NCI-H146 treated with DMSO at 0.1 percent for 48 hours (cell line): ENCODE measurements around the gene GLRA1.

Experiments used
- DNase-seq: peaks from one replicate; lab custom pipeline; 2025; ENCODE audit not compliant: unreplicated experiment; lab: John Stamatoyannopoulos, UW

The GLRA1 gene

DNA sequence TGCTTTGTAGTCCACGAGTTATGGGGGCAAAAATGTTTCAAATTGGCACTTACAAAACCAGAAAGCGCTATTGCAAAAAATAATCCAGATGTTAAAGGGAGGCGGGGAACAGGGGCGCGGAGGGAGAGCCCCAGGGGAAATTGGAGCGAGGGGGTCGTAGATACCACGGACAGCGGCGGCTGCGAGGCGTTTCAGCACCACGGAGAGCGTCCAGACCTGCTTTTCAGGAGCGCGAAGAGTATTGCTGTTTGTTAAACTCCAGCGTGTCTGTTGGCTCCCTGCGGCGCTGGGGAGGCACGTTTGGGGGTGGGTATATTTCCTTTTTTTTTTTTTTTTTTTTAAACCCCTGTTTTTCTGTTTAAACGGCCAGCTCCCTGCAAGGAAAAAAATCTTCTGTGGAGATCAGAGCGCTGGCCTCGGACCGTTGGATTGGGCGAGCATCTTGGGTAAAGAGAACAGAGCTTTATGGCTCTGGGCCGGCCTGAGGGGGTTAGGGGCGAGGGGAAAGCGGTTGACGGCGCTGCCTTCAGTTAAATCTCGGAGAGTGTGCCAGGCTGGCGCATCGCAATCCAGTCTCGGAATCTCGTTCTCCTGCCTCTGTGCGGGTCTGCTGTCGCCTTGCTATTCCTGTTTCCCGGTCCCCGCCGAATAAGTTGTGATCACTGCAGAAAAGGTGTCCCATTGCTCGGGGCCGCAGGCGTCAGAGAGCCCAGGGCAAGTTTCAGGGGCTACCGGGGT lies at the start of gene GLRA1:
TSS of gene GLRA1 (minus strand) at position 288 of the 738 bp plus-strand sequence. CDS start 302 bp downstream, outside the sequence.
- DNase-seq: no peak

DNA sequence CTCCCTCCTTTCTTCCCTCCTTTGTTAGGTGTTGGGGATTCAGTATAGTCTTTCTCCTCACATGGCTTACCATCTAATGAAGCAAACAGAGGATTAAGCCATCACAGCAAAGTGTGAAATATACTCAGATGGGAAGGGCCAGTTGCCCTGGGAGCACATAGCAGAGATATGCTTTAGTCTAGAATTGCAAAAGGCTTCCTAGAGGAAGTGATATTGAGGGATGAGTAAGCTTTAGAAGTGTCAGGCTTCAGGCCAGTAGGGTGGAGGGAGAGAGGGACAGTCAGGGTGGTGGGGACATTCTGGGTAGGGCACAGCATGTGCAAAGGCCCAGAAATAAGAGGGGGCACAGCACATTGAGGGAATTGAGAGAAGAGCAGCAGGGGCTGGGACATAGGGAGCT lies 46.2 kb upstream of the GLRA1 start:
- DNase-seq: no peak

DNA sequence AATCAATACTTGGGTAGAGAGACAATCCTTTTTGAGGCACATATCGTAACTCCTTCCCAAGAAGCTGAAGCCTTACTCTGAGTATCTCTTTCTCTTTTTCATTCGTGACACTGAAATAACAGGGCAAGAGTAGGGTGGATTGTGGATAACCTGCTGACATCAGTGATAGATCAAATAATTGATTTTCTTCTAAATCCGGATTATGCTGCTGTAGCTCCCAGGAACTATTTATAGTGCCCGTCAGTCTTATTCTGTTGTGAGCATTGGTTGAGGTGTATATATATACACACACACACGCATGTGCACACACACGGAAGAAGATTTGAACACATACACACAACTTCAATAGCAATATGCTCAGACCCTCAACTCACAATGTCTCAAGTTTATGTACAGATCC lies 43.2 kb upstream of the GLRA1 start:
- no peak for DNase-seq

DNA sequence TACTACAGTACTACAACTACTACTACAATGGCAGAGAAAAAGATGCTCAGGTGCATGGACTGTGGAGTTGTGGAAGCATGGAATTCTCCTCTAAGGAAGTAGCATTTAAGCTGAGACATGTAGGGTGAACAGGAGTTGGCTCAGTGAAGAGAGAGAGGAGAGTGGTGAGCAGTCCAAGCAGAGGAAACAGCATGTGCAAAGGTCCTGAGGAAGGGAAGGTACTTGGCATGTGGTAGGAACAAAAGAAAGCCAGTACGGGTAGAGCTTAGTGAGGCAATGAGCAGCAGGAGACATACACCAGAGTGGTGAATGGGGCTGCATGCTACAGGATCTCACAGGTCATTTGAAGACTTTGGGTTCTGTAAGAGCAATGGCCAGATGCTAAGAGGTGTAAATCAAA lies 41.4 kb upstream of the GLRA1 start:
- no peak for DNase-seq

DNA sequence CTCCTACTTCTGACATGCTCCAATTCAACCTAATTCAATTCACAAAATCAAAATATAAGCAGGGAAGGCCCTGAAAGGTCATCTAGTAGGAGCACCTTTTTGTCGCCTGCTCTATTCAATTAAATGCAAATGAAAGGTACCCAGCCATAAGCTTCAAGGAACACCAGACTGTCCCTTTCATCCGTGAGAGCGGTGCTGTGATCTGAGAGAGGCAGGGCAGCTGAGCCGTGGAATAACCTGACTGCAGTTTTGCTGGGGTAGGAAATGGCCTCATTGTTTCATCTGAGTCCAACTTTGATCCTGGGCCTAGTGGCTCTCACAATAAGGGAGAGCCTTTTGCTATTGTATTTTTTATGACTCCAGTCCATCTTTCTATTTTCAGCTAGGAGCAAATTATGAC lies 39.8 kb upstream of the GLRA1 start:
- DNase-seq: no peak

DNA sequence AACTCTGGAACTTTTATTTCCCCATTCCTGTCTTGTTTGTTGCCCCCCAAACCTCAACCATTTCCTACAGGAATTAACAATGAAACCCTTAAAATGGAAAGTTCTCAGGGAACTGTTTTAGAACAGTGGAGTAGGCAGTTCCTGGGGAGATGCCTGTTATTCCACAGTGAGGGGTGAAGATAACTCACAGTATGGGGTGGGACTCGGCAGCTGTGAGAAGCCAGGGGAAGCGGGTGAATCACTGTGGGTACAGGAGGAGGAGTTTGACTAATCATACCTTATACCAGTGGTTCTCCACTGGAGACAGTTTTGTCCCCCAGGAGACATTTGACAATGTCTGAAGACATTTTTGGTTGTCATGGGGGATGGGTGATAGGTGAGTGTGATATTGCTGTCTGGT lies 36.9 kb upstream of the GLRA1 start:
- peak; percentile 25 for DNase-seq

DNA sequence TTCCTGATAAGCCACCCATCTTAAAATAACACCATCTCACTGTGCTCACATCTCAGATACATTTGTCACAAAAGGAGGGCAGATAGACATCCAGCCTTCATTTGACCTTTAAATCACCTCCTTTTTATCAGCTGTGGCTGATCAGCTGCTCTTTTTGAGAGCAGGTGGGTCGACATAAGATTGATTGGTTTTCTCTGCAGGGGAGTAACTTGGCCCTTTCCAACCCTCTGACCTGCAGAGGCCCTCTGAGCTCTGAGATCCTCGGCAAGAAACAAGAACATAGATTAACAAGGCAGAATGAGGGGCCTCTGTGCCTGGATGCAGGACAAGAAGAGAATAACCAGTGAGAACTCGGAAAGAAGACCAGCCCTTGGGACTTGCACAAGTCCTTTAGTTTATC lies 33.5 kb upstream of the GLRA1 start:
- peak; percentile 6 for DNase-seq

DNA sequence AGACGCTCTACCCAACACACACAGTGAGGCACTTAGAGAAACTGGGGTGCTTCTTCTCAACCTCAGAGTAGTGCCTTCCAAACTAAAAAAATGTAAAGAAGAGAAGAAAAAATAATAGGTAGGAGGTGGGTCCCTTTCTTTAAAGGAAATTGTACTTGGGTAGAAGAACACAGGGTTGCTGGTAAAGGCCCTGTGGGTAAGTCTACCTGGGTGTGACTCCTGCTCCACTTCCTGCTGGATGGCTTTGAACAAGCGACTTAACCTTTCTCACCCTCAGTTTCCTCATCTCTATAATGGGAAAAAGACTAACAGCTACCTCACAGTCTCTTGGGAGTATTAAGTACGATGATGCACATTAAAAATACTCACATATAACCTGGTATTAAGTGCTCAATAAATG lies 32.1 kb upstream of the GLRA1 start:
- no peak for DNase-seq

DNA sequence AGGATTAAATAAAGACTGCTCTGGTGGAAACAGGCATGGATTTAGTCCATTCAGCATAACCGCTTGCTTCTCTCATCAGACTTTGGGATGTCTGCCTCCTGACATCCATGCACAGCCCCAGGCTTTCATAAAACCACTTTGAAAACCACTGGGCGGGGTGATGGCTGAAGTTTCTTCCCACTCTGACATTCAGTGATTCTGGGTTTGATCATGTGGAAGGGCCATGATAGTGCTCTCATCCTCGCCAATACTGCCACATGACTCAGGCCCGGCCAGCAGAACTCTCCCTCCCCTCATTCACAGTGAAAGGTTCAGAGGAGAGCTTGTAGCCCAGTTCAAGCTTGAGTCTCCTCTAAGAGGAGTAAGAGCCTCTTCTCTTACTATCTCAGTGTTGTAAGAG lies 29.6 kb upstream of the GLRA1 start:
- DNase-seq: no peak

DNA sequence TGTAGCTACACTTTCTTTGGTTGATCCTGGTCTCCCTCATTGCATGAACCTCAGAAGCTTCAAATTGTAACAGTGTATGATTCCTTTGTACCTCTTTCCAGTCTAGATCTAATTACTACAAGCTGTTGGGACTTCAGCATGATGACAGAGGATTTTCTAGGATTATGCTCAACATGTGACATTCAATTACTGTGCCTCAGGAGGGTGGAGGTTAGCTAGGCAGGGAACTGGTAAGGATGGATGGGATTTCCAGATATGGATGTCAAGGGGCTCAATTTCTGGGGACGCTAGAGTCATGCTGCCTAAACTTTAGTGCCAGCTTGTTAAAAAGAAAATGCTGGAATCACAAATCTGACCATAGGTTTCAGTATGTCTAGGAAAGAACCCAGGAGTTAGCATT lies 29.2 kb upstream of the GLRA1 start:
- DNase-seq: no peak

DNA sequence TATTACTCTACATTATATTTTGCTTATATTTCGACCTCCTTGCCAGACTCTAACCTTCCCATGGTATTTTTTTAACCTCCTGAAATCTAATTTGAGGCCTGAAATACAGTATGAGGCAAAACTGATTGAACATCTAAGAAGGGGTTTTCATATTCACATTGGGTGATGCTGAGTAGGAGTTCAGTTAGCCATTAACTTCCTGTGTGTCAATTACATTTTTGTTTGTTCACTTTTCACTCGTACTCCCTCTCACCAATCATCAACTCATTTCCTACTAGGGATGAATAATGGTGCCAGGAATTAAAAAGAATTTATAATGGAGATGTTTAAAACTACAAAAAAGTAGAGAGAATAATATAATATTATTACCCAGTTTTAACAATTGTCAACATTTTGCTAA lies 27.6 kb upstream of the GLRA1 start:
- DNase-seq: no peak

DNA sequence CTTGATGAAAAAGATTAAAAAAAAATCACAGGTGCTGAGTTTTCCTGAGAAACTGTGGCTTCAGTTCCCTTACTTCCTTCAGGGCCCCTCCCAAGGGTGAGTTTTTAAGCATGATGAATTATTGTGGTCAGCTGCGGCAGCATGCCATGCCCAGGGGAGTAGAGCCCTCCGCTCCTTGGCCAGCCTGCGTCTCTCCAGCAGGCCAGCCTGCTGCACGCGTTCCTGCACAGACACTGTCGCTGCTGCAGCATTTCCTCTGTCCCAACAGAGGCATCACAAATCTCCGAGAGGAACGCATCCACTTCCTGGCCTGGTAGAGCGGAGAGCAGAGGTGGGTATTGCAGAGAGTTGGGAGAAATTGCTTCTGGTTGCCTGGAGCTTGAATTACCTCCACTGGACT lies 26.1 kb upstream of the GLRA1 start:
- DNase-seq: no peak

DNA sequence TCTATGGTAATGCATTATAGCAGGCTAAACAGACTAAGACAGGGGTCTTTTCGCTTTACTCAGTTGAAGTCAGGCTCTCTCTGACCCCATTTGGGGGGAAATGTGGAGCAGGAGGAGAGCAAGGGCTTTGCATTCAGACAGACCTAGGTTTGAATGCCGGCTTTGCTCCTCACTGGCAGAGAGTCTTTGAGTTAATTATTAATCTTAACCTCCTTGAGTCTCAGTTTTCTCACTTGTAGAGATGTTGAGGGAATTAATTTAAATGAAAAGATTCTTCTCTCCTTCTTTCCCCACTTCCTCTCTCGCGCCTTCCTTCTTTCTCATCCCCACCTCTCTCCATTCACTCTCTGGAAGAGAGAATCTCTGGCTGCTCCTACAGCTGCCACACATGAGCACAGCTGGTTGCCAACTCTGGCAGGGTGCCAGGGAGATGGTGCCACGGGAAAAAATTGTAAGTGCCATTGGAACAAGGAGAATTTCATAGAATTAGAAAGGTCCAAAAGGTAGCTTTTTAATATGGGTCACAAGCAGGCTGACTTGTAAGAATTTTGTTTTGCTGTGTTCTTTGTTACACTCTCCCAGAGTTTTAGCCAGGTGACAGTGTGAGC lies 25.2 kb upstream of the GLRA1 start:
- DNase-seq: no peak

DNA sequence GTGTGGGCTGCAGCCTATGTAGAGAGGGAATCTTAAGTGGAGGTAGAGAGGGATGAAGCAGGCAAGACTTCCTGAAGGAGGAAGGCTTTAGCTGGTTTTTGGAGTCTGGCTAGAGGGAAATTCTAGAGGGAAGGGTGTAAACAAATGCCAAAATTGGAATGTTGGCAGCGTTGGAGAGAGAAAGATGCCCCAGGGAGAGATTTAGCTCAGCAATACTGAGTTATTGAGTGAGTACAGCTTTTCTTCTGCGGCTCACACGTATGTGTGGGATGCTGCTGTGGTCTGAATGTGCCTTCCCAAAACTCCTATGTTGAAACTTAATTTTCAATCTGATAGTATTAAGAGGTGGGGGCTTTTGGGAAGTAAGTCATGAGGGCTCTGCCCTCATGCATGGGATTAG lies 24.5 kb upstream of the GLRA1 start:
- no peak for DNase-seq

DNA sequence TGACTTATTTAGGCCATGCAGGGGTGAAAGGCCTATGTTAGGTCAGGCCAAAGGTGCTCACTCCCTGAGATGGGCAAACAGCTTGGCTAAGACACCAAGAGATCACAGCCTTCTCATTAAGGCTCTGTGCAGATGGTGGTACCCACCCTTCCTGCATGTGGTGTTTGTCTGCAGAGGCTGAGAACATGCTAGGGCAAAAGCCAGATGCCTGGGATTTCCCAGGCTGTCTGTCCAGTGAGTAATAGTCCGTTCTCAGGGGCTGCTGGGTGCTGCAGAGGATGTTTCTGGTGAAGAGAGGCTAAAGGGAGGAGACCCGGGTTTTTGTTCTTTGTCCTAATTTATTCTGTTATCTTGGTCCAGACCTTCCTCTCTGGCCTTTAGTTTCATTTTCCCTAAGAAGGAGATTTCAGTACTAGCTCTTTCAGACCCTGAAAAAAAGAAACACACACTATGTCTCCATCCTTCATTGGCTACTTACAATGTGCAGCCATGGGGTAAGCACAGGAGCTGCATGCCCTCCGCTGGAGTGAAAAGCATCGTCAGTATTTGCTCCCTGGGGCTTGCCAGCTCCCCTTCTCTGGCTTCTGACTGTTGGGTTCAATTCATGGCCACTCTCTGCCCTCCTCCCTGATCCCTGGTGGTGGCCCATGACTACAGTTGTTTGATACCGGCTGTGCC lies 23.4 kb upstream of the GLRA1 start:
- DNase-seq: no peak

DNA sequence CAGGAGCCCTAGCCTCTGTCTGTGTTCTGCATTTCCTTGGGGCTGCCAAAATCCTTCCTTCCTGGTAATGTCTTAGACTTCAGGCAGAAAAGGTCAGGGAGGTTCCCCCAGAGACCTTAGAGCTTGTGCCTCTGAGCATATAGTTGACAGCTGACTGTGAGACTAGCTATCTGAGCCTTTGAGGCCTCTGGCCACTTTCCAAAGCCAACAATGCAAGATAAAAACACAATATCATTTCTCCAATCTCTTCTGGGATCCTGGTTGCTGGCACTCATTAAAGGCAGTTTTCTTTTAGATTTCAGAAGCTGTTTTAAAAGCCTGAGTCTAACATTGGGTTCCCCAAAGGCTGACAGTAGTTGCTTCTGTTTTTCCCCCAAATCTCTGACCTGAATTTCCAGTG lies 13.2 kb upstream of the GLRA1 start:
- no peak for DNase-seq

DNA sequence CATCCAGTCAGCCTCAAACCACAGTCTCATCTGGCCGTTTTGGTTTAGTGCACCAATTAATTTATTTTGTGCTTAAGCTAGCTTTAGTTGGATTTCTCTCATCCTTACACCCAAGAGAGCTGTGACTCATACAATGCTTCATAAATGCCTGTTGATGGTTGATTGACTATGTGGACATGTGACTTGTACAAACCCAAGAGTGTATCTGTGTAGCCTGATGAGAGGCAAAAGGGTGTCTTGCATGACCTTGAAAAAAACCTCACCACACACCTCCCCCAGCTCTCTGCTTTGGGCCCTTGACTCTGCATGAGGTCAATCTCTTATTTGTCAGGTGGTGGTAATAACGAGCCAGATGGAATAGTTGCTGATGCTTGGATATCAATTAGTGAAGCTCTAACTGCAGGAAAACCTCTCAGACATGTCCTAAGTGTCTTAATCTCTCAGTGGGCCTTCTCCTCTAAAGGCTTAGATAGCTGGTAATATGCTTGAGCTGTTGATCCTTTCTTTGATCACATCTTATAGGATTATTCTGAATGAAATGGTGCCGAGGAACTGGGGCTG lies 10.6 kb upstream of the GLRA1 start:
- DNase-seq: no peak

DNA sequence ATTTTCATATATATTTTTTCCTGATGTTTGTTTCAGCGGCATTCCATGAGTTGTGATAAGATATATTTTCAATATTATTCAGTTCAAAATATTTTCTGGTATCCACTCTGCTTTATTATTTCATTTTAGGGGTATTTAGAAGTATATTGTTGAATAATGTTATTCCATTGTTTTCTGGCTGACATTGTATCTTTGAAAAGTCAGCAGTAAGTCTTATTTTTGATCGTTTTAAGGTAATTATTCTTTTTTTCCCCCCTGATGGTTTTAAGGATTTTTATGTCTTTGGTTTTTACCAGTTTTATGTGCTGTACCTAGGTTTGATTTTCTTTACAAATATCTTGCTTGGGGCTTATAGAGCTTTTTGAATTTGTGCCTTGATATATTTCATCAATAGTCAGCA lies 6.6 kb upstream of the GLRA1 start:
- no peak for DNase-seq

DNA sequence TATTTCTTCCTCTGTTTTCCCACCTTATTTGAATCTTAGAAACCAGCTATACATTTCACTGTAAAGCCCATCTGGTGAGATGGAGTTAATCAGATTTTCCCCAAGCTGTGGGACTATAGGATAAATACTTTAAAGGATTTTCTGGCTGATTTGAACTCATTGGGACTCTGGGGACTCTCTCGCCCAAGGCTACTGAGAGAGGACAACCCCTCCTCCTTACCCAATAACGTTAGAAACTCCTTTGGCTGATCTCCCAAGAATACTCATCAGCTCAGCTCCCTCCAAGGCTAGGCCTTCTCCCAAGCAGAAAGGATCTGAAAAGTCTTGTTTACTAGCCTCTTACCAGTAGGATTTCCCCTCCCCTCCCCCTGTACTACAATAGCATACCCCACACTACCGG lies 1.5 kb upstream of the GLRA1 start:
- no peak for DNase-seq

DNA sequence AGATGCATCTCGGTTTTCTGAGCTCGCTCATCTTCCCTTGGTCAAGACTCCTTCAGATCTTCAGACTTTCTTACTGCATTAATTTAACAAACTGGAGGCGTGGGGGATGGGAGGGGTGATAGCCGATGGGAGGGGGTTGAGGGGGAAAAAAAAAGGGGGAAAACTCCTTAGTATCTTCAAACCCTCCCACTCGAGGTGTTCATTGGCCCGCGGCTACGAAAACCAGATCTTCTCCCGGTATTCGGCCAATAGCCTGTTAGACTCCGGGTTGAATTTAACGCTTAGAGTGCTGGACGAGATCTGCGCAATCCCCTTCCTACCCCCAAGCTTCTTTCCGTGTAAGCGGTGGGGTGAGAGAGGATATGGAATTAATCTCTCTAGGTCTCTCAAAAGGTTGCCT lies 689 bp upstream of the GLRA1 start:
- no peak for DNase-seq

DNA sequence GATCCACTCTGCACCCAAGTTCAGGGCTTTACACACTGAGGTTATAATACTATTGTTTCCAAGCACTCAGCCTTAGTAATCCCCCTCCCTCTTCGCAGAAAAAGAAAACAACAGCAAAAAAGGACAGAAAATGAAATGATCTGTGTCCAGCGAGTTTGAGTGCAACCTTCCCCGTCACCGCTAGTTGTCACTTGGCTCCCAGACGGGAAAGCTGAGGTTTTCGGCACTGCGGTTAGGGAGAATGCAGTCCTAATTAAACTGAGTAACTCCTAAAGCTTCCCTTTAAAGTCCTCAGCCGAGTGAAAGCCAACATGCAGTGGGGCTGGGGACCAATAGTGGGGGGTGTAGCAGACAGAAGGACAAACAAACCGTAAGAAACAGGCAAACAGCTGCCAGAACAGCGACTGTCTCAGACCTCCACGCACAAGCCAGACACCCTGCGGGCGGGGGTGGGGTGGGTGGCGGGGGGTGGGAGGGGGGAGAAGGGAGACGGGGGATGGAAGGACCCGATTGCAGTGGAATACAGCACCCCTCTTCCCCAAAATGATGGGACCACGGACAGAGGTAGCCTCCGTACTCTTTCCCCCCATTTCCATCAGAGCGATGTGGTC lies 680 bp downstream of the GLRA1 start:
- DNase-seq: peak; percentile 16

DNA sequence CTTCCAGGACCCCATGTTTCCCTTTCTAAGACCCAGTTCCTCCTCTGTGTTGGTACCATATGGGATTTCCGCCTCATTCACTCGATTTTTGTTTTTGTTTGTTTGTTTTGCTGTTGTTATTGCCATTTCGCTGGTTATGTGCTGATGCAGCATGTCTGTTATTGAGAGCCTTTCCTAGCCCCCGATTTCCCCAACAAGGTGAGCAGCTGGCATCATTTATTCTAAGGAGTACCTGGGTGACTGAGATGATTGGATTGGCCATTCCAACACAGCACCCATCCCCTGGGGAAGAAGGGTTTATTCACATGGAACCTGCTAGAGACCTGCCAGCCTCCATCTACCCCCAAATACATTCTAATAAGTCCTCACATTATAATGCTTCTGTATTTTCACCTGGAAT lies 2.7 kb downstream of the GLRA1 start:
- no peak for DNase-seq
